Activated naive CD8-positive, alpha-beta T cell treated with anti-CD3 and anti-CD28 coated beads, Interleukin-2, amount 50 U/mL, for 16 hours (primary cell): Measurements from ENCODE around the gene SETD3.
A peak's percentile ranks its signal among the peaks of the same experiment; 100 is the strongest.

Experiments
- DNase-seq: peaks from one replicate; pipeline ENCODE4 v3.0.0-alpha.2; 2020; ENCODE audit warnings: low read depth, low spot score

The SETD3 gene

DNA sequence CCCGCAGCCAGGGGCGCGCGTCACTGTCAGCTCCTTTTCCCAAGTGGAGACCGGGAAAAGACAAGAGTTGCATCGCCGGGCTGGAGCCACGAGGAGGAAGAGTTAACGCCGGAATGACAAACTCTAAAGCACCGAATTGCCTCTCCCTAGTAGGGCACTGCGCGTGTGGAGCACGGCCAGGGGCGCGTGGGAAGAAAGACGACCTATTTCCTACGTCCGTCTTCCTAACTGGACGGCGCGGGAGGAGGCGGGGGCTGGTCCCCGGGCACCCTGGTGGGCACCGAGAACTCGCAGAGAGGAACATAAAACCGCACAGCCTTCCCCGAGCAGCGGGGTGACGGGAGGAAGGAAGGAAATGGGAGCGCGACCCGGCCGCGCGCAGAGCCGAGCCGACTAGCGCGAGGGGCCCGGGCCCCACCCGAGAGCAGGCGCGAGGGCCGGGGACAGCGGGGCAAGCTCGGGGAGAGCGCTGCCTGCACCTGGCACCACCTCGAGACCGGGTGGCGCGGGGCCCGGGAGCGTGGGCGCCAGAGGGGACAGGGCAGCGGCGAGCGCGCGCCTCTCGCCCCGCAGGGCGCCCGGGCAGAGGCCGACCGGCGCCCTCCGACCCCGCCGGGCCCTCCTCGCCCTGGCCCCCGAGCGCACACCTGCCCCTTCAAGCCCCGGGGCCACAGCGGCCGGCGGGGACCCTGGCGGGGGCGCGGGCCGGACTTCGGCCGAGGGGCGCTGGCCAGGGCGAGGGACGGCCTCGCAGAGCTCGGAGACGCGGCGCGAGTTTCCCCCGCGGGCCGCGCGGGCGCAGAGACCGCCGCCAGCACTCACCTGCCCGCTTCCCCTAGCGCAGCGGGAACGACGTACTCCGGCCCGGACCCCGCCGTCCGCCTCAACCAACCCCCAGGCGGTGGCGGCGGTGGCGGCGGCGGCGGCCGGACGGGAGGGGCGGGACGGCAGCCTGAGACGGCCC, at the start of gene SETD3:
SETD3 (minus strand) TSS at position 954 of the 964 bp plus-strand sequence. CDS start 15,054 bp downstream, outside the sequence.
- no peak for DNase-seq

DNA sequence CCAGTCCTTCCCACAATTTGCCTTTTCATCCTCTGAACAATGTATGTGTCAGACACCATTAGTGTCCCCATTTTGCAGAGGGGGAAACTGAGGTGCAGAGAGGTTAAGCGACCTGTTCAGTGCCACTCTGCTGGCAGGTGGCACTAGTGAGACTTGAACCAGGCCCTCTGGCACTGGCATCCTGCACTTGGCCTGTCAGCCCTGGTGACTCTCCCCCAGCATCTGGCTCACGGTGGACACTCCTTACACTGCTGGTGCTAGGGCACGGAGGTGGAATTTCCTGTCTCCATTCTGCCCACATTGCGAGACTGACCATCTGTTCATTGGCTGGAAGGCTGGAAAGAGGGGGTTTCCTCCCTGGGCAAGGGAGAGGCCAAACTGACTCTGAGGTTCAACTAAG, 49.2 kb upstream of the SETD3 start:
- no peak for DNase-seq

DNA sequence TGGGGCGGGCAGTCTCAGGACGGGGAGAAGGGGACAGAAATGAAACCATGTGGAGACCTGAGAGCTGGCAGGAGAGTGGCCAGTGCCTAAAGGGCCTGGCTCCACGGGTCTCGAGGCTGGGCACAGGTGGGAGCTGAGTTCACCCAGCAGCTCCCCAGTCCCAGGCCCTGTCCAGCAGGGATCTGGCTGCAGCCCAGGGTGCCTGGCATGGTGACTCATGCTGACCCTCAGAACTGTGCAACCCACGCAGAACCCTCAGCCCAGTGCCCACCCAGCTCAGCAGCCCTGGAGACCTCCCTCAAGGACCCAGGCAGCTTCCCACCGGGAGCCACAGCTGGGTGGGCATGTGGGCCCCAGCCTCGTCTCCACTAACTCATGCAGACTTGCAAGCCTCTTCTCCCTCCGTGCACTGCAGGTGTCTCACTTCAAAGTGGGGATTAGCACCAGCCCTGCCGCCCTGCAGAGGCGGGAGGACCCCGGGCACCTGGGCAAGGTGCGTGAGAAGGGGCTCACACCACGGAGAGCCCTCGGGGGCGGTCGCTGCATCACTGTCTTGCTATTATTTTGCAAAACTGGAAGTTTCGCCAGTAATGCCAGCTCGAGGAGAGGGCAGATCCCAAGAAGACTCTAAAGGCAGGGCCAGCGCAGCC, 46.9 kb upstream of the SETD3 start:
- no peak for DNase-seq

DNA sequence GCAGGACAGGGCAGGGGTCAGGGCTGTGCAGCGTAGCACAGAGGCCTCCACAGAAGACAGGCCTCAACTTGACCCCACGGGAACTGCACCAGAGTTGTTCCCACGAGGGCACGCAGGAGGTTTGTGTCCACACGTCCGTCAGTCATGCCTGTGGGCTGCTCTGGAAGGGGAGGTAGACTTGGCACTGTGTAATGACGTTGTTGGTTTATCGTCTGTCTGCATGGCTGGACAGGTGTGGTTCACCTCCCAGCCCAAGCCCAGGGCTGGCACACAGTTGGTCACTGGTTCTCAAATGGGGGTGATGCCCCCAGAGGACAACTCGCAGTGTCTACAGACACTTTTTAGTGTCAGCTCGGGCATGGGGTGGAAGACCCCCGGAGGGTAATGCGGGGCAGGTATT, 46.4 kb upstream of the SETD3 start:
- no peak for DNase-seq

DNA sequence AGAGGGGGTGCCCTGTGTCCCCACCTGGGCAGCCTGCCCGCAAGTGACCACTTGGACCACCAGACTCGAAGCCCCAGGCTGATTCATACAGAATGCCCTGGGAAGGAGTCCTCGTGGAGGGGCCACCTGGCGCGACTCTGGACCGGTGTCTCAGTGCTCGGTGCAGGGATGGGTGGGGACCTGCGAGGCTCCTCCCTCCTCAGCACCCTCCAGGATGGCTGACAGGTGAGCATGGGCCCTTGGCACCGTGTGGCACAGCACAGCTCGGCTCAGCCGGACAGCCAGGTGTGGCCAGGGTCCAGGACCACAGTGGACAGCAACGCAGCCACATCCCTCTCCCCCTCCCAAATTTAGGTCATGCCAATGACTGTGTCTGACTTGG, 45.0 kb upstream of the SETD3 start:
- no peak for DNase-seq

DNA sequence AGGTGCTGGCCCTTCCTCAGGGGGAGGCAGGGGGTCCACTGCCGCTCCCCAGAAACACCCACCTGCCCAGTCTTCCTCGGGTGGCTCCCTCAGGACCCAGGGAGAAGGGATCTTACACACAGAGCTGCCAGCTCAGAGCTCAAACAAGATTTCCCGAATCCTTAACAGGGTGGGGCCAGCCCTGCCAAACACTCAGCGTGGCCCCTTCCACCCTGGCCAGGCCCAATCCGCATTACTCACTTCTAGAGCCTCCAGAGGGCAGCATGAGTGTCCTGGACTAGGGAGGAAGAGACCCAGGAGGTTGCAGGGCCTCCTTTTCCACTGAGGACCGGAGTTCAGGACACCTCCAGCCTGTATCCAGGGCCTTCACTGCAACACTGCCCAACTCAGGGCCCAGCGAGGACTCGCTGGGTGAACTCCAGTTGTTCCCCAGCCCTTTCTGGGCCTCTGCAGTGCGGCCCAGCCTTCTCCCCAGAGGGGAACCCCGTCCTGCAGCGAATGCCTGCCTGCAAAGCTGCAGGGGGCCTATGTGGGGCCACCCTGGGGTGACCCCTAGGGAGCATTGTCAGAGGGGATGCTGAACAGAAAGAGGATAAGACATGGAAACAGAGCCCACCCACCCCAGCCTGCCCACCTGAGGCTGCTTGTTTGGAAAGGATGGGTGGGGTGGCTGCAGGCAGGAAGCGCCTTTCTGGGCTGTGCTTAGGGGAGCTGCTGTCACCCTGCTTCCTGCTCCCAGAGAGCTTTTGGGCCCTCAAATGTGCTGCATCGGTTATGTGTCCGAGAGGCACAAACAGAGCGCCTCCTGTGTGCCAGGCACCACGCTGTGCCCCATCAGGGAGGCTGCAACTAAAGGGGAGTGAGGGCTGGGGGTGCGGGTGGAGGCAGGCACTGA, 44.4 kb upstream of the SETD3 start:
- no peak for DNase-seq

DNA sequence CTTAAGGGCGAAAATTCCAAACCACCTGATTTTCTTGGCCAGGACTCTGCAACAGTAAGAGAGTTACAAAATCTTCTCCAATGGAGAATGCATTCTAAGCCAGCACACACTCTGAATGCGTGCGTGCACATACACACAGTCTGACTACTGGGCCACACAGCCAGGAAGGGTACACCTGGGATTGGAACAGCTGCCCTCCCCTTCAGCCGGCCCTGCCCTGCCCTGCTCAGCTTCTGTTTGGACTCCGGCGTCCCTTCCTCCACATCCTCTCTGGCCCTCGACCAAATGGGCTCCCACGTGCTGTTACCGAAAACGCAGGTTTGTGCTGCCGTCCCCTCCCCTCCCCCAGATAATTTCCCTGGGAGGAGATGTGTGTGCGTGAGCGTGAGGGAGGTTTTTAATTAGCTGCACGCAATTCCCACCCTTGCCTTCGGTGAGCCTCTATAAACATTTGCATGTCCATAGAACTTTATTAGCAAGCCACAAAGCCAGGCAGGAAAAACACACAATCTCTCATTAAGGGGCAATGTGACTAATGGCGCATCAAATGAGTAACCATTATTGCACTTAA, 43.5 kb upstream of the SETD3 start:
- no peak for DNase-seq

DNA sequence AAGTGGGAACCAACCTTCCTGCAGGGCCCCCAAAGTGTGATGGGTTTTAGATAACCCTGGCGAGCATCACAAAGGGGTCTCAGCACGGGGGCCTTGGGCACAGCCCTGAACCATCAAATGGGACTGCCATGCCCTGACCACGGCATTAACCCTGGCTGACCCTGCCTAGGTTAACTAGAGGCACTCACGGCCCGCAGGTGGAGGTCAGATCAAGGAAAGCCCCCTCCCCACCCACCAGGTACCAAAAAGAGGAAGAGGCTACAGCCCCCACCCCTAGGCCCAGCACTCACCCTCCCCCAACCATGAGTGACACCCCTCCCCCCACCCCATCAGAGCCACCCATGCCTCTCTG, 43.0 kb upstream of the SETD3 start:
- DNase-seq = no peak

DNA sequence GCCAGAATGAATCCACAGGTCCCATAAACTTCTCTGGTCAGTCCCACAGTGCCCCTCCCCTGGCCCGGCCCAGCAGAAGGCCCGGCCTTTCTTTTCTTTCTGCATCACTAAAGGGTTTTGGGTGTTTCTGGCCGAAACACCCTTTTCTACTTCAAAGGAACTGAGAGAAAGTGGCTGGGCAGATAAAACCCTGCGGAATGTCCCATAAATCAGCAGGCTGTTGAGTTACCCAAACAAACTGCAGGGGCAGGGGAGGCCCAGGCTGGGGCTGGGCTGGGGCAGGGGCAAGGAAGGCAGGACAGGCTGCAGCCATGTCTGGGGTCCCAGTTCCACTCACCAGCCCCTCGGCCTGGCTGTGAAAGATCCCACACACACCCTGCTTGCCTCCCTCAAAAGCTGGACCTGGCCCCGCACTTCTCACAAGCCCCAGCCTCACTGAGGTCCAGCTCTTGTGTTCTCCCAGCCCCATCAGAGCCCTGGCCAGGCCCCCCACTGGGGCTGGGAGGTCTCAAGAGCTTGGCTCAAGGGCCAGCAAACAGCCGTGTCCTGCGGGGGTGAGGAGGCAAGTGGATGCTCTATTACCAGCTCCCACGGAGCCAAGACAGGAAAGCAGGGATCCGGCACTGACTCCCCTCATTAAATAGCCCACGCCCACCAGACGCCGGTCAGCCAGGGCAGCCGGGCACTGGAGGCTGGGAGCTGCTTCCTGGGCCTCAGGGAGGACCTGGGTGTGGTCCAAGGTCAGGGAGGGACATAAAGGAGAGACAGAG, 42.5 kb upstream of the SETD3 start:
- no peak for DNase-seq

DNA sequence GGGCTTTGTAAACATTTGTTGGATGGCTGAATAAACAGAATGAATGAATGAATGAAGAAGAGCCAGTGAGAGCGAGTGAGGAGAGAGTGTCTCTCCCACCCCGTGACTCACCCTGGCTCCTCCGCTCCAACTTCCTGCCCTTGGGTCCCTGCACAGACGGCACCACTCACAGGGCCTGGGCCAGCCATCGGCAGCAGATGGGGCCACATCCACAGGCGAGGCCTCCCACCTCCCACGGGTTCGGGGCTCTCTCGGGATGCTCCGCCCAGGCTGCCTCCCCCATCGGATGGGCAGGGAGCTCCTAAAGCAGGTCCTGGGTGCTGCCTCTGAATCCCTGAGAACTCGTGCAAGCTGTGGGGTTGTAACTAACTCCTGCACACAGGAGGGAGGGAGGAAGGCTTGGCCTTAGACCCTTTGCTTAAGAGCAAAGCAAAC, 41.8 kb upstream of the SETD3 start:
- DNase-seq = no peak

DNA sequence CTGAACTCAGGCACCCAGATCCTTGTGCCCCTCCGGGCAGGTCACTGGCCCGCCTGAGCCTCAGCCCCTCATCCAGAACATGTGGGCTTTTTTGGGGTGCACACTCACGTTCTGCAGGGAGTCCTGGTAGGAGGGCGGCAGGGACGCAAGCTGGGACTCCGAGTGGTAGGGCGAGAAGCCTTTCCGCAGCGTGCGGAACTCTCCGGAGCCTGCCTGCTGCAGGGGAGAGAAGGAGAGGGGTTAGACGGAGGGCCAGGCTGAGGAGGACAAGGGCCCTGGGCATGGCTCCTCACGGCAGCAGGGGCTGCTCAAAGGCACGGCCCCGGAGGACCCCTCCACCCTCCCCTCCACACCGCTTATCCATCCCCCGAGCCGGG, 41.4 kb upstream of the SETD3 start:
- DNase-seq = no peak

DNA sequence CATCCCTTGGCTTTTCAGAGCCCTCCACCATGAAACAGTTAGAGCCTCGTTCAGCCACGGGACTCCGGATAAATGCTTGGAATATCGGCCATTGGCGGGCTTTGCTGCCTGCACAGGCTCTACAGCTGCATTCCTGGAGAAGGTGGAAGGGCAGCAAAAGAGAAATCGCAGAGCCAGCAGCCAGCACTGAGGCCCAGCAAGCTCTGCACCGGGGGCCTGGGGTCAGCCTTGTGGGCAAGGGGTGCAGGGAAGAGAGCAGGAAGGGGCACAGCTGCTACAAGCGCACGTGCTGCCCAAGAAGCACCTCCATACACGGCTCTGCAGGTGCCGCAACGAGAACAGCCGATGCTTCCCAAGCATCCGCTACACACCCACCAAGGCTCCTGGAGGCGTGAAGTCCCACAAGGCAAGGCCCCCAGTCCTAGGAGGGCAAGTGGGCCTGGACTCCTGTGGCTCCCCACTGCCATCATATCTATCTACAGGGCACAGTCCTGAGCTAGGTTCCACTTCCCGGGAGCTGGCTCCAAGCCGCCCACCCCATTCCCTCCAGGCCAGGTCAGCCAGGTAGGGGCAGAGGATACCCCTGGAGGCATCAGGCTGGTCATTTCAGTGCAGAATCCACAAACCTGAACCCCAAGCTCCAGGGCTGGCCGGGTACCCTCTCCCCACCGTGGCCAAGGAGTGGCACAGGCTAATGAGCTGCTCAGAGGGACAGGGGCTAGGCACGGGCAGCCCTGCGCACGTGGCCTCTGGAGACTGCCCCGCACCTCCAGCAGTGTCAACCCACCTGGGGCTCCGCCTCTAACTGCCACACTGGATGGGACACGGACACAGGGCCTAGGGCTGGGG, 40.7 kb upstream of the SETD3 start:
- DNase-seq = no peak

DNA sequence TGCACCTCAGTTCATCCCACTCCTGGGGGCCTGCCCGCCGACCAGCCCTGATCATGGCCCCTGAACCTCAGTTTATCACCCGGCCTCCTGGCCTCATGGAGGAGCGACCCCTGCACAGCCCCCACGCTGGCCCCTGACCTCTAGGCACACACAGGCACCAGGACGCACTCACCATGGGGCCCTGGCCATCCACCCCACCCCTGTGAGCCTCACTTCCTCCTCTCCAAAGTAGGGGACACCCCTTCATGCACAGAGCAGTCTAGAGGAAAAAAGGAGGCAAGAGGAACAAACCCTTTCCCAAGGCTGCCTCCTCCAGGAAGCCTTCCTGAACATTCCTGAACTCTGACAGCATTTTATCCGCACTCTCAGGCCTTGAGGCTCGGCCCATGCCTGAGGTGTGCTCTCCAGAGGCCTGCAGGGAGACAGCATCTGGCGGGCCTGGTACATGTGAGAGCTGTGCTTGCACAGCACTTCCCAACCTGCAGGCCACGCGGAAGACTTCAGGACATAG, 40.0 kb upstream of the SETD3 start:
- DNase-seq = no peak

DNA sequence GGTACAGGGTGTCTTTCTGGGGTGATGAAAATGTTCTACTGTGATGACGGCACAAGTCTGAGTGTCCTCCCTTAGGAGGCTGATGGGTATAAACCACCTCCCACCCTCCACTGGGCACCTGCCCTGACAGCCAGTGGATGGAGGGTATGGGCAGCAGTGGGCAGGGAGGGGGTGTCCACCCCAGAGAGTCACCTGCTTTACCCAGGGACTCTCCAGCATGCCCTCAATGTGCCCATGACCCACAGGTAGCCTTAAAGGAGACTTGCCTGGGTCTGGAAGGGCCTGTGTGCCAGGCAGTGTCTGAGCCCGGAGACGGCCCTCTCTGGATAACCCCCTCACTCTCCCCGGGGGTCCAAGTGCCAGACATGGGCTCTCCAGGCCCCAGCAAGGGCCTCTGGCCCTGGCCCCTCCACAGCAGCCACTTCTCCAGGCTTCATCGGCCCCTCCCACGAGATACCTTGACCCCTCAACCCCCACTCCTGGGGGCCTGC, 39.3 kb upstream of the SETD3 start:
- DNase-seq = no peak

DNA sequence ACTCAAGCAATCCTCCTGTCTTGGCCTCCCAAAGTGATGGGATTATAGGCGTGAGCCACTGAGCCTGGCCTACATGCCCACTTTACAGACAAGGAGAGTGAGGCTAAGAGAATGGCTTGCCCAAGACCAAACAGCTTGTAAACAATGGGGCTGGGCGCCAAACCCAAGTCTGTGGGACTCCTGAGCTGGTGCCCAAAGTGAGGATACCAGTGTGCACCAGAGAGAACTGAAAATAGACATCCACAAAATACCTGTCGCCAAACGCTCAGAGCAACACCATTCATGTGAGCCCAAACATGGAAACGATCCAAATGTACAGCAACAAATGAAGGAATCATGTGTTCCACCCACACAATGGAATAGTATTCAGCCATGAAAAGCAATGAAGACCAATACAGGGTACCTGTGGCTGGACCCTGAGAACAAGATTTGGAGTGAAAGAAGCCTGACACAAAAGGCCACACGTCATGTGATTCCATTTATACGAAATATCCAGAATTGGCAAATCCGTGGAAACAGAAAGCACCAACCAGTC, 38.8 kb upstream of the SETD3 start:
- DNase-seq = no peak

DNA sequence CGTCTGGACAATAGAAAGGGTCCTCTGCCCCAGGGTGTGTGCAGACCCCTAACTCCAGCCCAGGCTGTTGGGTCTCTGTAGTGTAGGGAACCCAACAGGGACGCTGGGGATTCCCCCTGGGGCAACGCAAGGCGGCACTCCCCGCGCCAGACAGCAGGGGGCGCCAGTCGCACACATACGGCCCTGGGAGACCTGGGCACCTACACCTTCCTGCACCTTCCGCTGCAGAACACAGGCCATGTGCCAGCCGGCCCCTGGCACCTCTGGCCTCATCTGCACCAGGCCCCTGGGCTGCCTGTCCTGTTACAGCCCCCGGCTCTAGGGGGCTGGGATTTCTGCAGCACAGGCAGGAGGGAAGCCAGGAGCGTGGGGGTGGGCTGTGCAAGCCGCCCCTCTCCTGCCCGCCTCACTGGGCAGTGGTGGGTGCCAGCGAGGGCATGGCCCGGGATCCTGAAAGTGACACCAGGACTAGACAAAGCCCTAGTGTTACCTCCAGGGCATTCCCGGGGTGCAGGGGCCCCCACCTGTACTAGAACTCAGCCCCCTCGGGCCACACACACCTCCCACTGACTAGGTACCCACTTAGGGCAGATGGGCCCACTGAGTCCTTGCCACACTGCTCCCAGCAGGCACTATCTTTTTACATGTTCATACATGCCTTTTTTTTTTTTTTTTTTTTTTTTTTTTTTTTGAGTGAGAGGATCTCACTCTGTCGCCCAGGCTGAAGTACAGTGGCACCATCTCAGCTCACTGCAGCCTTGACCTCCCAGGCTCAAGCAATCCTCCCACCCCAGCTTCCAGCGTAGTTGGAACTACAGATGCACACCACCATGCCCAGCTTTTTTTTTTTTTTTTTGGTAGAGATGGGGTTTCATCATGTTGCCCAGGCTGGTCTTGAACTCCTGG, 38.0 kb upstream of the SETD3 start:
- peak; percentile 53 for DNase-seq

DNA sequence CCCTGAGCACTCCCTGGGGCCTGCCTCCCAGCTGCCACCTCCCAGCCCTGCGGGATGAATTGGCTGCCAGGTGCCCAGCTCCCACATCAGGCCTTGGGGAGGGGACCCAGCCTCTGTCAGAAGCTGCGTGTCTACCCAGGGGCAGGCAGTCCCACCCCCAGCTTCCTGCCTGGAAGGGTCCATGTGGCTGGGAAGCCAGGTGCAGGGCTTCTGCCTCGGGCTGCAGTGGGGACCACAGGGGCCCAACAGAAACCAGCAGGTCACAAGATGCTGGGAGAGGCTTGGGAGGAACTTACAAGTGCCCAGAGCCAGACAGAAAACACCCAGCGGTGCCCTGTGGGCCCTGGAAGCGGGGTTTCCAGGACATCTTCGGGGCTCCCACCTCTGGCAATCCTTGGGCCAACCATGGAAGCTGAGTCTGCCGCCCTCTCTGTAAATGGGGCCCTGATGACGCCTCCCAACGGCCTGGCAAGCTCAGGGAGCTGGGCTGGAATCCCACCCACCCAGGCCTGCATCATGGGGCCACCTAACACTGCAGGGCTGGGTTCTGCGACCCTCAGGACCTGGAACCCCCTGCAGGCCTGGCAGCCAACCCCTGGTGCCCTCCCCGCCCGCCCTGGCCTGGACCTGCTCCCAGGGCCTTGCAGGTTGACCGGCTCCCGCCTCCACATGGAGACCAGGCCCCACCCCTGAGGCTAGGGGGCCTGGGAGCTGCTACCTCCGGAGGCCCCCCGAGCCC, 37.2 kb upstream of the SETD3 start:
- no peak for DNase-seq
